ENCODE measurements around the gene SLC4A9.
"Not testable (repeated sequence)": the region's sequence is repeated elsewhere in the genome, so short reads cannot be mapped to it uniquely, and the experiment has no call there.

The SLC4A9 gene

DNA sequence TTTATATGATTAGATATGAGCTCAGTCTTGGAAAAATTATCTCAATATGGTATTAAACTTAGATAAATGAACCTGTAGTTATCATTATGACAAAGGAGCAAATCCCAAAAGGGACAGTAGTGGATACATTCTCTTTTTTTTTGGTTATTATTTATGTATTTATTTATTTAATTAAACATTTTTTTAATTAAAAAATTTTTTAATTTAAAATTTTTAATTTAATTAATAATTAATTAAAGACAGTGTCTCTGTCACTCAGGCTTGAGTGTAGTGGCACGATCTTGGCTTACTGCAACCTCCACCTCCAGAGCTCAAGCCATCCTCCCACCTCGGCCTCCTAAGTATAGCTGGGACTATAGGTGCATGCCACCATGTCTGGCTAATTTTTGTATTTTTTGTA lies 57.2 kb downstream of the SLC4A9 start:
- Histone ChIP-seq H3K4me1 (ENCODE audit: control insufficient read depth in 1 of 2, insufficient read depth in 2 of 2, low read length in 2 of 2) (no peaks in the 10 kb centered on the region), H3K36me3 (ENCODE audit: control insufficient read depth in 1 of 2, insufficient read depth in 2 of 2, low read length in 2 of 2) (peaks cover 0 to 3% of the 10 kb centered on the region in 2 donors), H3K27me3 (ENCODE audit: control insufficient read depth in 1 of 2, insufficient read depth in 2 of 2, low read length in 2 of 2) (no peaks in the 10 kb centered on the region), H3K27ac (ENCODE audit: low read depth, low read length) (no peak overlapping the region), H3K4me3 (ENCODE audit: low read depth in 1 of 2, low read length in 2 of 2) (no peak overlapping the region), H3K9me3 (ENCODE audit: control insufficient read depth in 1 of 2, low read length in 2 of 2) (no peaks in the 10 kb centered on the region), H3K9ac (ENCODE audit: low read depth in 1 of 2, low read length in 2 of 2) (no peak overlapping the region)

GRCh38 chr5:140418862-140419520 lies 59.0 kb downstream of the SLC4A9 start:
- Histone ChIP-seq H3K4me1 (ENCODE audit: control insufficient read depth in 1 of 2, insufficient read depth in 2 of 2, low read length in 2 of 2) (no peaks in the 10 kb centered on the region), H3K9ac (ENCODE audit: low read depth in 1 of 2, low read length in 2 of 2) (no peak overlapping the region), H3K36me3 (ENCODE audit: control insufficient read depth in 1 of 2, insufficient read depth in 2 of 2, low read length in 2 of 2) (peaks cover 0 to 3% of the 10 kb centered on the region in 2 donors), H3K27me3 (ENCODE audit: control insufficient read depth in 1 of 2, insufficient read depth in 2 of 2, low read length in 2 of 2) (no peaks in the 10 kb centered on the region), H3K27ac (ENCODE audit: low read depth, low read length) (no peak overlapping the region), H3K4me3 (ENCODE audit: low read depth in 1 of 2, low read length in 2 of 2) (no peak overlapping the region), H3K9me3 (ENCODE audit: control insufficient read depth in 1 of 2, low read length in 2 of 2) (no peaks in the 10 kb centered on the region)

- no peak overlapping the region for H3K4me3 ChIP-seq (ENCODE audit: low read depth in 1 of 2, low read length in 2 of 2)
- H3K27ac ChIP-seq (ENCODE audit: low read depth, low read length): no peak overlapping the region
- no peaks in the 10 kb centered on the region for H3K4me1 ChIP-seq (ENCODE audit: control insufficient read depth in 1 of 2, insufficient read depth in 2 of 2, low read length in 2 of 2)
- H3K9ac ChIP-seq (ENCODE audit: low read depth in 1 of 2, low read length in 2 of 2): no peak overlapping the region
- no peaks in the 10 kb centered on the region for H3K27me3 ChIP-seq (ENCODE audit: control insufficient read depth in 1 of 2, insufficient read depth in 2 of 2, low read length in 2 of 2)
- H3K36me3 ChIP-seq (ENCODE audit: control insufficient read depth in 1 of 2, insufficient read depth in 2 of 2, low read length in 2 of 2): peaks cover 0 to 3% of the 10 kb centered on the region in 2 donors
- no peaks in the 10 kb centered on the region for H3K9me3 ChIP-seq (ENCODE audit: control insufficient read depth in 1 of 2, low read length in 2 of 2)
Observed at GRCh38 chr5:140420226-140420570, 60.2 kb downstream of the SLC4A9 start.

- Histone ChIP-seq H3K4me1 (ENCODE audit: control insufficient read depth in 1 of 2, insufficient read depth in 2 of 2, low read length in 2 of 2) (no peaks in the 10 kb centered on the region), H3K27ac (ENCODE audit: low read depth, low read length) (no peak overlapping the region), H3K9ac (ENCODE audit: low read depth in 1 of 2, low read length in 2 of 2) (no peak overlapping the region)
Observed at GRCh38 chr5:140420665-140421361, 60.8 kb downstream of the SLC4A9 start.

GRCh38 chr5:140421375-140421774 lies 61.4 kb downstream of the SLC4A9 start:
- not testable (repeated sequence) for H3K9ac ChIP-seq (ENCODE audit: low read depth in 1 of 2, low read length in 2 of 2); H3K9me3 ChIP-seq (ENCODE audit: control insufficient read depth in 1 of 2, low read length in 2 of 2); H3K27me3 ChIP-seq (ENCODE audit: control insufficient read depth in 1 of 2, insufficient read depth in 2 of 2, low read length in 2 of 2); H3K4me3 ChIP-seq (ENCODE audit: low read depth in 1 of 2, low read length in 2 of 2); H3K27ac ChIP-seq (ENCODE audit: low read depth, low read length); H3K36me3 ChIP-seq (ENCODE audit: control insufficient read depth in 1 of 2, insufficient read depth in 2 of 2, low read length in 2 of 2); H3K4me1 ChIP-seq (ENCODE audit: control insufficient read depth in 1 of 2, insufficient read depth in 2 of 2, low read length in 2 of 2)

More at GRCh38 chr5:140420665-140421361, 60.8 kb downstream of the SLC4A9 start:
- H3K36me3 ChIP-seq (ENCODE audit: control insufficient read depth in 1 of 2, insufficient read depth in 2 of 2, low read length in 2 of 2): peaks cover 0 to 5% of the 10 kb centered on the region in 2 donors
- H3K9me3 ChIP-seq (ENCODE audit: control insufficient read depth in 1 of 2, low read length in 2 of 2): no peaks in the 10 kb centered on the region
- no peak overlapping the region for H3K4me3 ChIP-seq (ENCODE audit: low read depth in 1 of 2, low read length in 2 of 2)
- no peaks in the 10 kb centered on the region for H3K27me3 ChIP-seq (ENCODE audit: control insufficient read depth in 1 of 2, insufficient read depth in 2 of 2, low read length in 2 of 2)

- Histone ChIP-seq H3K36me3 (ENCODE audit: control insufficient read depth in 1 of 2, insufficient read depth in 2 of 2, low read length in 2 of 2) (peaks cover 0 to 2% of the 10 kb centered on the region in 2 donors), H3K27ac (ENCODE audit: low read depth, low read length) (no peak overlapping the region), H3K9me3 (ENCODE audit: control insufficient read depth in 1 of 2, low read length in 2 of 2) (no peaks in the 10 kb centered on the region), H3K9ac (ENCODE audit: low read depth in 1 of 2, low read length in 2 of 2) (no peak overlapping the region), H3K4me3 (ENCODE audit: low read depth in 1 of 2, low read length in 2 of 2) (no peak overlapping the region), H3K27me3 (ENCODE audit: control insufficient read depth in 1 of 2, insufficient read depth in 2 of 2, low read length in 2 of 2) (no peaks in the 10 kb centered on the region), H3K4me1 (ENCODE audit: control insufficient read depth in 1 of 2, insufficient read depth in 2 of 2, low read length in 2 of 2) (no peaks in the 10 kb centered on the region)
Observed at GRCh38 chr5:140423609-140424008, 63.6 kb downstream of the SLC4A9 start.

- Histone ChIP-seq H3K4me3 (ENCODE audit: low read depth in 1 of 2, low read length in 2 of 2) (no peak overlapping the region), H3K9ac (ENCODE audit: low read depth in 1 of 2, low read length in 2 of 2) (no peak overlapping the region), H3K4me1 (ENCODE audit: control insufficient read depth in 1 of 2, insufficient read depth in 2 of 2, low read length in 2 of 2) (no peaks in the 10 kb centered on the region), H3K27me3 (ENCODE audit: control insufficient read depth in 1 of 2, insufficient read depth in 2 of 2, low read length in 2 of 2) (no peaks in the 10 kb centered on the region), H3K9me3 (ENCODE audit: control insufficient read depth in 1 of 2, low read length in 2 of 2) (no peaks in the 10 kb centered on the region), H3K36me3 (ENCODE audit: control insufficient read depth in 1 of 2, insufficient read depth in 2 of 2, low read length in 2 of 2) (peaks cover 0 to 2% of the 10 kb centered on the region in 2 donors), H3K27ac (ENCODE audit: low read depth, low read length) (no peak overlapping the region)
Observed at GRCh38 chr5:140424135-140424534, 64.1 kb downstream of the SLC4A9 start.
